K562 (cell line): ENCODE measurements around the gene ELL3. TPM values are rescaled to one million over a fixed set of nuclear protein-coding genes. Genes with fewer than 3 reads are reported as not detected.

ENCODE experiments used
- ARID1B ChIP-seq: fragments of 450-650 bp; IDR thresholded peaks from 2 replicates; pipeline ENCODE4 v1.6.1; 2016; ENCODE audit warnings: antibody characterized with exemption, mild to moderate bottlenecking, inconsistent platforms
- BDP1 ChIP-seq: IDR thresholded peaks from 3 replicates; pipeline ENCODE4 v1.6.1; 2011; ENCODE audit not compliant: insufficient read length, insufficient read depth
- CHD2 ChIP-seq: IDR thresholded peaks from 2 replicates; pipeline ENCODE4 v1.6.1; 2011; ENCODE audit warnings: low read depth, low read length
- CLOCK ChIP-seq: fragments of 250-450 bp; sonication (Bioruptor Pico); IDR thresholded peaks from 2 replicates; pipeline ENCODE4 v1.4.0; 2020; ENCODE audit warnings: mild to moderate bottlenecking, moderate library complexity, borderline replicate concordance
- CTBP1 ChIP-seq: fragments of 450-650 bp; IDR thresholded peaks from 2 replicates; pipeline ENCODE4 v1.6.1; 2016; ENCODE audit warnings: borderline replicate concordance
- JUND ChIP-seq, 2 experiments: IDR thresholded peaks; 2 replicates in 1 of 2; 3 replicates in 1 of 2; pipeline ENCODE4 v1.6.1; 2011; ENCODE audit warnings: borderline replicate concordance in 2 of 2, low read depth in 2 of 2, low read length in 2 of 2, improper control_type of control experiment in 1 of 2, missing biosample characterization in 1 of 2, missing genetic modification characterization in 1 of 2, missing genetic modification reagents in 1 of 2
- KLF10 ChIP-seq: fragments of 250-450 bp; sonication (Bioruptor Pico); IDR thresholded peaks from 2 replicates; pipeline ENCODE4 v1.6.1; 2021; ENCODE audit warnings: matching md5 sums
- PTRF ChIP-seq: fragments of 450-650 bp; IDR thresholded peaks from 2 replicates; pipeline ENCODE4 v1.6.1; 2016; ENCODE audit warnings: mild to moderate bottlenecking, missing genetic modification characterization, missing compliant biosample characterization
- RBM14 ChIP-seq: fragments of 200-400 bp; formaldehyde crosslinking; IDR thresholded peaks from 2 replicates; pipeline ENCODE4 v1.6.1; 2018; ENCODE audit warnings: low read depth, mild to moderate bottlenecking, low read length, moderate library complexity, borderline replicate concordance; ENCODE audit not compliant: insufficient read depth
- polyA plus RNA-seq, 8 experiments: library from polyadenylated mRNA; depleted of rRNA in 4 of 8; stranded (reverse) in 5 of 8; unstranded in 3 of 8; fragments of >200 nt; fragmentation: Nextera tagmentation in 2 of 8; fragmentation: Illumina TruSeq in 1 of 8; extraction: Ambion mirVana in 2 of 8; extraction: Trizol in 1 of 8; gene quantifications; 2 replicates each; pipeline versions ENCODE4 v1.2.1 to v1.2.3, GENCODE V29; 2011 to 2014; ENCODE audit warnings: inconsistent platforms in 1 of 8, missing spikeins in 1 of 8
- total RNA-seq, 7 experiments: library from RNA; depleted of rRNA in 6 of 7; stranded (reverse); fragments of >200 nt in 6 of 7; fragmentation: Illumina TruSeq in 2 of 7; extraction: Trizol in 2 of 7; gene quantifications; 2 replicates each; pipeline versions ENCODE4 v1.2.1 to v1.2.3, GENCODE V29; 2011 to 2021; ENCODE audit warnings: low replicate concordance in 1 of 7
- TF ChIP-seq, protein P1 (sequence below), 2 experiments: fragments of 450-650 bp; IDR thresholded peaks; 2 replicates each; pipeline ENCODE4 v1.6.1; 2016; ENCODE audit warnings: mild to moderate bottlenecking in 2 of 2, borderline replicate concordance in 1 of 2, low read depth in 1 of 2, moderate library complexity in 1 of 2
- TF ChIP-seq, protein P2 (sequence below): fragments of 450-650 bp; IDR thresholded peaks from 2 replicates; pipeline ENCODE4 v1.6.1; 2016; ENCODE audit warnings: antibody characterized with exemption

Gene ELL3
- total and polyA plus RNA-seq, 9 of the 15 experiments (the other 6 are each of a cell fraction or from before 2014, with no cell fraction given): 0.80 to 5.2 (median 2.6) TPM

GRCh38 chr15:43824302-43825246 is 47.8 kb upstream of the ELL3 start, which contains the start of gene MFAP1 (continued):
- TF ChIP-seq, protein P1, sequence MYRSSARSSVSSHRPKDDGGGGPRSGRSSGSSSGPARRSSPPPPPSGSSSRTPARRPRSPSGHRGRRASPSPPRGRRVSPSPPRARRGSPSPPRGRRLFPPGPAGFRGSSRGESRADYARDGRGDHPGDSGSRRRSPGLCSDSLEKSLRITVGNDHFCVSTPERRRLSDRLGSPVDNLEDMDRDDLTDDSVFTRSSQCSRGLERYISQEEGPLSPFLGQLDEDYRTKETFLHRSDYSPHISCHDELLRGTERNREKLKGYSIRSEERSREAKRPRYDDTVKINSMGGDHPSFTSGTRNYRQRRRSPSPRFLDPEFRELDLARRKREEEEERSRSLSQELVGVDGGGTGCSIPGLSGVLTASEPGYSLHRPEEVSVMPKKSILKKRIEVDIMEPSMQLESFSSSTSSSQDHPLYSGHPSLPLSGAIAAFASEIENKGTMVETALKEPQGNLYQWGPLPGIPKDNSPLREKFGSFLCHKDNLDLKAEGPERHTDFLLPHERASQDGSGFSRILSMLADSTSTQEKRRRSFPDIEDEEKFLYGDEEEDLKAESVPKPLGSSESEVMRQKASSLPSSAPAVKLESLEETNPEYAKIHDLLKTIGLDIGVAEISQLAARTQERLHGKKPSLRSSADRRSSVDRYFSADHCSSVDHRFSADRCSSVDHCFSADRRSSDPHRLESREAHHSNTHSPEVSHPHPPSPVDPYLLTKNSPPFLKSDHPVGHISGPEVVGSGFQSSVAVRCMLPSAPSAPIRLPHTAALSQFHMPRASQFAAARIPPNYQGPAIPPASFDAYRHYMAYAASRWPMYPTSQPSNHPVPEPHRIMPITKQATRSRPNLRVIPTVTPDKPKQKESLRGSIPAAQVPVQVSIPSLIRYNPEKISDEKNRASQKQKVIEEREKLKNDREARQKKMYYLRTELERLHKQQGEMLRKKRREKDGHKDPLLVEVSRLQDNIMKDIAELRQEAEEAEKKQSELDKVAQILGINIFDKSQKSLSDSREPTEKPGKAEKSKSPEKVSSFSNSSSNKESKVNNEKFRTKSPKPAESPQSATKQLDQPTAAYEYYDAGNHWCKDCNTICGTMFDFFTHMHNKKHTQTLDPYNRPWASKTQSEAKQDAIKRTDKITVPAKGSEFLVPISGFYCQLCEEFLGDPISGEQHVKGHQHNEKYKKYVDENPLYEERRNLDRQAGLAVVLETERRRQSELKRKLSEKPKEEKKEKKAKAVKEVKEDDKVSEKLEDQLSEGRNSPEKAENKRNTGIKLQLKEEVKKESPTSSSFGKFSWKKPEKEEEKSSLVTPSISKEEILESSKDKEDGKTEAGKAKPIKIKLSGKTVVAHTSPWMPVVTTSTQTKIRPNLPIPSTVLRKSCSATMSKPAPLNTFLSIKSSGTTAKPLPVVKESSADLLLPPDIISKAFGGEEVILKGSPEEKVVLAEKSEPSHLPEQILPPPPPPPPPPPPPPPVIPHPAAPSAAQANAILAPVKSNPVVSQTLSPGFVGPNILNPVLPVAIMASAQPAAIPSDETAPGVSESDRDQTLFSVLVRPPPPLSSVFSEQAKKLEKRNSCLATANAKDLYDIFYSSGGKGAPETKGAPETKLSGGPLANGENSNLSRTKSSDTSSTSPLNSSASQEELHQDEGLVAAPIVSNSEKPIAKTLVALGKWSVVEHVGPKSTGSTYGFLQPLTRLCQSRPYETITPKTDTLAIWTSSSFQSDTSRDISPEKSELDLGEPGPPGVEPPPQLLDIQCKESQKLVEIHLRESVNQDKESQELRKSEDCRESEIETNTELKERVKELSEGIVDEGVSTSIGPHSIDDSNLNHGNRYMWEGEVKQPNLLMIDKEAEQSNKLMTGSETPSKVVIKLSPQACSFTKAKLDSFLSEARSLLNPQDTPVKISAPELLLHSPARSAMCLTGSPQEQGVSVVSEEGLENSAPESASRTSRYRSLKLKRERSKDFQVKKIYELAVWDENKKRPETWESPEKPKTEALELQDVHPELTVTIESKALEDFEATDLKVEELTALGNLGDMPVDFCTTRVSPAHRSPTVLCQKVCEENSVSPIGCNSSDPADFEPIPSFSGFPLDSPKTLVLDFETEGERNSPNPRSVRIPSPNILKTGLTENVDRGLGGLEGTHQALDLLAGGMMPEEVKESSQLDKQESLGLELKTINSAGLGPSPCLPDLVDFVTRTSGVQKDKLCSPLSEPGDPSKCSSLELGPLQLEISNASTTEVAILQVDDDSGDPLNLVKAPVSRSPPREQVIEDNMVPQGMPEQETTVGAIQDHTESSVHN (IDR thresholded peaks at IDR 0.05; ENCODE audit: borderline replicate concordance in 1 of 2, low read depth in 1 of 2): peak in 1 of 2 experiments; percentile 47; a peak in 1 of 4 replicates
- TF ChIP-seq ARID1B: peak; percentile 34; the same call in 1 of the 2 replicates
- TF ChIP-seq PTRF: no peak
- no peak for TF ChIP-seq CHD2
- TF ChIP-seq BDP1: no peak
- TF ChIP-seq KLF10 (CRISPR knock-in tag): no peak
- TF ChIP-seq CTBP1: peak; percentile 62; the same call in 1 of the 2 replicates
- no peak for TF ChIP-seq RBM14
- TF ChIP-seq JUND (IDR thresholded peaks at IDR 0.05; ENCODE audit: borderline replicate concordance, low read depth, low read length): peak; percentile 46; the same call in 1 of the 2 replicates
- peak; percentile 25; the same call in 1 of the 3 replicates for TF ChIP-seq JUND (tag; IDR thresholded peaks at IDR 0.05; ENCODE audit: borderline replicate concordance, low read depth, low read length)
- TF ChIP-seq CLOCK (CRISPR knock-in tag): no peak
- TF ChIP-seq, protein P2, sequence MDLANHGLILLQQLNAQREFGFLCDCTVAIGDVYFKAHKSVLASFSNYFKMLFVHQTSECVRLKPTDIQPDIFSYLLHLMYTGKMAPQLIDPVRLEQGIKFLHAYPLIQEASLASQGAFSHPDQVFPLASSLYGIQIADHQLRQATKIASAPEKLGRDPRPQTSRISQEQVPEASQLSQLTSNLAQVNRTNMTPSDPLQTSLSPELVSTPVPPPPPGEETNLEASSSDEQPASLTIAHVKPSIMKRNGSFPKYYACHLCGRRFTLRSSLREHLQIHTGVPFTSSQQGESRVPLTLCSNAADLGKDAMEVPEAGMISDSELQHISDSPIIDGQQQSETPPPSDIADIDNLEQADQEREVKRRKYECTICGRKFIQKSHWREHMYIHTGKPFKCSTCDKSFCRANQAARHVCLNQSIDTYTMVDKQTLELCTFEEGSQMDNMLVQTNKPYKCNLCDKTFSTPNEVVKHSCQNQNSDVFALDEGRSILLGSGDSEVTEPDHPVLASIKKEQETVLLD: peak; percentile 91
